Suprapubic skin (tissue), 4 donors: ENCODE measurements around the gene PDE6B. TPM values are rescaled to one million over a fixed set of nuclear protein-coding genes. Genes with fewer than 3 reads are reported as not detected.

Source experiments
- DNase-seq, 2 donors: peaks; one replicate each; pipeline ENCODE4 v3.0.0-alpha.2; 2019; ENCODE audit warnings: low spot score in 2 of 2
- H3K27ac ChIP-seq: fragments of 200-600 bp; sonication (generic); one replicate; pipeline ENCODE4 v1.5.1; 2019
- H3K27me3 ChIP-seq: fragments of 200-600 bp; sonication (generic); one replicate; pipeline ENCODE4 v1.5.1; 2019
- H3K36me3 ChIP-seq: fragments of 200-600 bp; sonication (generic); one replicate; pipeline ENCODE4 v1.5.1; 2019
- H3K4me1 ChIP-seq: fragments of 200-600 bp; sonication (generic); one replicate; pipeline ENCODE4 v1.5.1; 2019
- H3K4me3 ChIP-seq: fragments of 200-600 bp; sonication (generic); one replicate; pipeline ENCODE4 v1.5.1; 2019; ENCODE audit warnings: mild to moderate bottlenecking
- H3K9me3 ChIP-seq: fragments of 200-600 bp; sonication (generic); one replicate; pipeline ENCODE4 v1.5.1; 2019
- CTCF ChIP-seq, 2 donors: fragments of 200-600 bp in 1 of 2; fragments of 450-650 bp in 1 of 2; sonication (generic) in 1 of 2; IDR thresholded peaks; one replicate each; pipeline ENCODE4 v1.5.1; 2016 to 2019; ENCODE audit warnings: antibody characterized with exemption in 2 of 2, mild to moderate bottlenecking in 1 of 2, moderate library complexity in 1 of 2
- EP300 ChIP-seq: sonication (generic); formaldehyde crosslinking; IDR thresholded peaks from one replicate; pipeline ENCODE4 v1.6.1; 2017; ENCODE audit warnings: antibody characterized with exemption
- POLR2A ChIP-seq, 2 donors: fragments of 450-650 bp; IDR thresholded peaks; one replicate each; pipeline ENCODE4 v1.6.1; 2017; ENCODE audit warnings: antibody characterized with exemption in 2 of 2, mild to moderate bottlenecking in 2 of 2, moderate library complexity in 2 of 2
- POLR2AphosphoS5 ChIP-seq, 3 donors: sonication (generic); formaldehyde crosslinking; IDR thresholded peaks; one replicate each; pipeline ENCODE4 v1.6.1; 2017; ENCODE audit warnings: antibody characterized with exemption in 3 of 3
- WGBS: methylation state at CpG from one replicate; pipeline ENCODE4 v1.1.5; 2018; 5-methylcytosine and 5-hydroxymethylcytosine counted together
- total RNA-seq, 4 donors: library from RNA; depleted of rRNA; stranded (reverse); fragments of >200 nt; gene quantifications; one replicate each; pipeline ENCODE4 v1.1.0, GENCODE V29; 2016

The PDE6B gene
- total RNA-seq, 4 donors from 2014 or later: 0.95 to 9.5 TPM; not detected in 2

GRCh38 chr4:625631-626161 is 323 bp downstream of the PDE6B start:
- Histone ChIP-seq H3K4me3 (no peak overlapping the region), H3K27ac (no peak overlapping the region), H3K9me3 (no peaks in the 10 kb centered on the region), H3K4me1 (no peaks in the 10 kb centered on the region), H3K27me3 (peaks cover 24% of the 10 kb centered on the region), H3K36me3 (no peaks in the 10 kb centered on the region)
- peak; percentile 44 to 72 for DNase-seq
- TF ChIP-seq CTCF (IDR thresholded peaks at IDR 0.05) (no peak), POLR2AphosphoS5 (IDR thresholded peaks at IDR 0.05) (no peak), POLR2A (IDR thresholded peaks at IDR 0.05) (no peak), EP300 (no peak)
- WGBS: 94% methylated on average over 32 of the region's 39 CpGs

DNA sequence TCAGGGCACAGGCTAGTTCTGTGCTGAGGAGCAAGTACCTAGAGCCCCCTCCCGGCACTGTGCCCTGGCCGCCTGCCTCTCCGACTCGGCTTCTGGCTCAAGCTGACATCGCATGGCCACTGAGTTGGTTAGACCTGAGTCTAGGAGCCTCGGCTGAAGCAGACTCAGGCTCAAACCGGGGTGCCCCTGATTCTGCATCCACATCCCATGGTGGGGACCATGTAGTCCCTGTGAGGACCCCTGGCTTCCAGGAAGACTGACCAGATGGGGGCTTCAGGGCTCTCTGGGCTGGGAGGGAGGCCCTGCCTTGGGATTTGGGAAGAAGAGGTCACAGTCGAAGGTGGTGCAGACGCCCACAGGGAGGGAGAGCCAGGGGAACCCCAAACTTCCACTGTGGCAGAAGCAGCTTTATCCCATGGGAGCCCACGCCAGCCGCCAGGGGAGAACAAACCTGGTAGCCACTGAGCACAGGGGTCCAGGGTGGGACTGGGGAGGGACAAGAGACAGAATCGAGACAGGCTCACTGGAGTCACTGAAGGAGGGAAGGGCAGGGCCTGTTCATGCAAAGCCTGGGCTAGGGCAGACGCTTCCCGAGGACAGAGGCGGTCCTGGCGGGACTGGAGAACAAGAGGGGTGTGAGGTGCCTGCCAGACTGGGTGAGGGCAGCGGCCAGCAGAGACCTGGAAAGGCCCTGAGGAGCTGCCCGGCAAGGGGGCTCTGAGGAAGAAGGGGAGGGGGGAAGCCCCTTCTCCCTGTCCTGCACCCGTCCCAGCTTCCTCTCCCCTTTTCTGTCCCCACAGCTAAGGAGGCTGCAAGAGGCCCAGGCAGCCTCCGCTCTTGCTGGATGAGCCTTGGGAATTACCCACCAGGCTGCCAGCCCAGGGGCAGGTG is 1.1 kb downstream of the PDE6B start:
- no peaks in the 10 kb centered on the region for H3K9me3 ChIP-seq
- no peak for TF ChIP-seq POLR2AphosphoS5 (IDR thresholded peaks at IDR 0.05)
- TF ChIP-seq CTCF (IDR thresholded peaks at IDR 0.05): no peak
- no peak for TF ChIP-seq EP300
- TF ChIP-seq POLR2A (IDR thresholded peaks at IDR 0.05): no peak
- no peak overlapping the region for H3K4me3 ChIP-seq
- DNase-seq: peak; percentile 39 to 74
- H3K36me3 ChIP-seq: no peaks in the 10 kb centered on the region
- WGBS: 65% methylated on average over 11 of the region's 20 CpGs
- H3K4me1 ChIP-seq: no peaks in the 10 kb centered on the region
- H3K27me3 ChIP-seq: peaks cover 19% of the 10 kb centered on the region
- H3K27ac ChIP-seq: no peak overlapping the region

DNA sequence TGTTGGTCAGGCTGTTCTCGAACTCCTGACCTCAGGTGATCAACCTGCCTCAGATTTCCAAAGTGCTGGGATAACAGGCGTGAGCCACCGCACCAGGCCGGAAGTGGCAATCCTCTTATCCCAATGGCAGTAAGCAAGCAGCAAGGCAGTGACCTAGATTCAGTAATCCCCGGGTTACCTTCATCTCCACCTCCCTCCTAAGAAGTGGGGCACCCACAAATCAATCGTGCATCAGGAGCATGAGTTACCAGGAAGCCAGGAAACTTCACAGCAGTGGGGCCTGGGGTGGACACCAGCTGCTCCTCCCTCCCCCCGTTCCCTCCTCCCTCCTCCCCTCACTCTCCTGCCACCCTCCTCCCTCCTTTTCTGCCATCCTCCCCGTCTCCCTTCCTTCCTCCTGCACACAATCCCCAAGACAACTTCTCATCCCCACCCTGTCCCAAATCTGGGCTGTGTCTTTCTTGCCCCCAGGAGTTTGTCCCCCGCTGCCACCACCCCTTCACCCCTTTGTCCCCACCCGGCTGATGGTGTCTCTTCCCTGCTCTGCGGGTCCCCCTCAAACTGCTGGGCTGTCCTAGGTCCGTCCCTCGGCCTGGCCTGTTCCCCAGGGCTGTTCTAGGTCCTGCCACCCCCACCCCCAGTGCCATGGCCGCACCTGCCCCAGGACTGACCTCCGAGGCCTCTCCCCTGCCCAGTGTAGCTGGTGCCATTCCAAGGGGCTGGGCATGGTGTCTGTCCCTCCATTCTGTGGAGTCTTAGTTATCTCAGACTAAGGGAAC is 2.2 kb downstream of the PDE6B start:
- DNase-seq: peak; percentile 31 to 70
- no peak overlapping the region for H3K4me3 ChIP-seq
- no peaks in the 10 kb centered on the region for H3K9me3 ChIP-seq
- no peak overlapping the region for H3K27ac ChIP-seq
- WGBS: 83% methylated on average over 15 of the region's 15 CpGs
- H3K4me1 ChIP-seq: no peaks in the 10 kb centered on the region
- TF ChIP-seq EP300: no peak
- TF ChIP-seq POLR2A (IDR thresholded peaks at IDR 0.05): no peak
- TF ChIP-seq CTCF (IDR thresholded peaks at IDR 0.05): no peak
- no peak for TF ChIP-seq POLR2AphosphoS5 (IDR thresholded peaks at IDR 0.05)
- H3K27me3 ChIP-seq: peaks cover 19% of the 10 kb centered on the region
- no peaks in the 10 kb centered on the region for H3K36me3 ChIP-seq

DNA sequence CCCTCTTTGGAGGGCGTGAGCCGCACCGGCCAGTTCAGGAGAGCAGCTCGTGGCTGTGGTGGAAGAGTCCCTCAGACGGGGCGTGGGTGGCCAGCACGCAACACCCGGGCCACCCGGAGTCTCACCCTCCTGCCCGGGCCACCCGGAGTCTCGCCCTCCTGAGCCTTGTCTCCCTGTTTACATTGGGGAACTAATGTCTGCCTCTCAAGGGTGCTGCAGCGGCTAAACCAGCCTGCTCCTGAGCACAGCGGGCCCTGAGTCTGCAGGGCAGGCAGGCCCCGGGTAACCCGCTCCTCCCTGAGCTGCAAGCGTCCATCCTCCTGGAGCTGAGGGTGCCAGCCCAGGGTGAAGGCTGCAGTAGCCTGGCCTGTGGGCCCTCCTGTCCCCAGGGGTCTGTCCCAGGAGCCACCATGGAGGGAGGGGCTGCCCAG is 3.0 kb downstream of the PDE6B start:
- no peak for TF ChIP-seq CTCF (IDR thresholded peaks at IDR 0.05)
- no peak for TF ChIP-seq EP300
- TF ChIP-seq POLR2A (IDR thresholded peaks at IDR 0.05): no peak
- no peak for TF ChIP-seq POLR2AphosphoS5 (IDR thresholded peaks at IDR 0.05)
- no peak overlapping the region for H3K4me3 ChIP-seq
- H3K27ac ChIP-seq: no peak overlapping the region
- H3K4me1 ChIP-seq: no peaks in the 10 kb centered on the region
- H3K27me3 ChIP-seq: peaks cover 19% of the 10 kb centered on the region
- H3K9me3 ChIP-seq: no peaks in the 10 kb centered on the region
- no peaks in the 10 kb centered on the region for H3K36me3 ChIP-seq
- WGBS: no CpG with 5 or more reads among the region's 17 CpGs
- DNase-seq: peak; percentile 44 to 67
